NCI-H526 treated with DMSO at 0.1 percent for 48 hours (cell line): ENCODE measurements around the gene MAGIX.

Source experiments
- DNase-seq: peaks from one replicate; lab custom pipeline; 2025; lab: John Stamatoyannopoulos, UW

Gene MAGIX

DNA sequence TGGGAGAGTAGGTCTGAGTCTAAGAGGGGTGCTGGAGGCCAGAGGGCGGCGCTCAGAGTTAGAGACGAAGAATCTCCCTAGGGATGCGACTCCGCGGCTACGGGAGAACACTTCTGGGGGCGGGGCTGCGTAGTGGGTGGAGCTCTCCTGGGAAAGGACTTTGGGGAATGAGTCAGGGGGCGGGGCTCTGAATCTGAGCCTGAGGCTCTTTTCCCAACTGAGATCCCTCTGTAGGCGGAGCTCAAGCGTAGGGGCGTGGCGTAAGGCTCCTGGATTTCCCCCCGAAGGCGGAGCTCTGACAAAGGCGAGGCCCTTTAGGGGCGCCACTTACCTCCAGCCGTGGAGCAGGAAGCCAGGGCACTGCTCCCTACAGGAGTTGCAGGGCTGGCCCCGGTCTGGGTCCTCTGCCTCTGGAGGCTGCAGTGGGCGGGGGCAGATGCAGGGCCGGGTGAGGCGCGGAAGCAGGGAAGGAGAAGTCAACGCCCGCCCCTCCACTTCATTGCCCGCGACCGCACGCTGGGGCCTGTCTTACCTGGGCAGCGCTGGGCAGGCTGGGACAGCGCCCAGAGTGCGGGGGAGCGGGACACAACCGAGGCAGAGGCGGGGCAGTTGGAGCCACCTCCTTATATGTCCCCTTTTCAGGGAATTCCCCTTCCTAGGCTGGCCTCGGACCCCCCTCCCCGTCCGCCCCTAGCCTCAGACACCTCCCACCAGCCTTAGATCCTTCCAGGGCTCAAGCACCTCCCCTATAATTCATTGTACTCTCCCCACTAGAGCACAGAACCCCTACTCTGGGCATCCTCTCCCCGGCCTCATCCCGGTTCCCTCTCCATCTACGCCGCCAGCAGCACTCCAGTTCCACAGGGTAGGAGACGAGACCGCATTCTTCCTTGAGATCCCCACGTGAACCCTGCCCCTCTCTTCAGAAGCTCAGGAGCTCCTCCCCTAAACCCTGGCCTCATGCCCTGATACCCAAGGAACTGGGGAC is 22.0 kb downstream of the MAGIX start:
- peak; percentile 86 for DNase-seq

DNA sequence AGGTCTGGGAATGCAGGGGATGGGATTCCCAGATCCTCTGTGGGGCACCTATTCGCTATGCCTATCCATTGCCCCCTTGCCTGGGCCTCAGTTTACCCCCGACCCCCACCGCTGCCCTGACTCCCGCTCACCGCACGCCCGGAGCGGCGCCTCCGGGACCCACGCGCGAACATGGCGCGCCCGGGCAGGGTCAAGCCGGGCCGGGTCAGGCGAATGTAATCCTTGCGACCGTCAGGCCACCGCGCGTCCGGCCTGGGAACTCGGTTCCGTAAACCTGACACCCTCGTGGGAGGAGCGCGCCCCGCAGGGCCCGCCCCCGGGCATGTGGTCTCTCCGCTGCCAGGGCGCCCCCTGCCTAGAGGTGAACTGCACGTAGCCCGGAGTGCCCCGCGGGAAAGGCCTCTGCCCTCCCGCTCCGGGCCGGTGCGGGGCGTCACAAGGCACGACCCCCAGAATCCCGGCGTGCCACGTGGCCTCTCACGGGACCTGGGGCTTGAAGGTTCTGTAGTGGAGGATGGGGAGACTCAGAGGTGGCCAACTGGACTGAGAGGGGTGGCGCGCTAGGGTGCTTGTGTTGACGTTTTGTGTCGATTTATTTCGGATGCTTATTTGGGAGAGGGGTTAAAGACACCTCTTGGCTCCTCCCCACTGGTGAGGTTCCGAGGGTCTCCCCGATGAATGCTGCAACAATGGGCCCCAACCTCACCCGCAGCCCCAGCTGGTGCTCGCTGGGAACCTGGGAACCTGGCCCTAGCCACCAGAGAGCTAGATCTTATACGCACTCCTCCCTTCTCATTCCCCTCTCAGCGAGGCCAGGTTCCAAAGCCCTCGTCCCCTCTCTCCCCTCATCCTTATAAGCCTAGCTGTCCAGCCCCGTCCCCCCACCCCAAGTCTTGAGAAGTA is 23.8 kb downstream of the MAGIX start, which contains the start of gene PRICKLE3:
Gene PRICKLE3 (minus strand): TSS at position 249 of the 903 bp plus-strand sequence. CDS start 76 bp downstream, at position 173.
- peak; percentile 29 for DNase-seq

DNA sequence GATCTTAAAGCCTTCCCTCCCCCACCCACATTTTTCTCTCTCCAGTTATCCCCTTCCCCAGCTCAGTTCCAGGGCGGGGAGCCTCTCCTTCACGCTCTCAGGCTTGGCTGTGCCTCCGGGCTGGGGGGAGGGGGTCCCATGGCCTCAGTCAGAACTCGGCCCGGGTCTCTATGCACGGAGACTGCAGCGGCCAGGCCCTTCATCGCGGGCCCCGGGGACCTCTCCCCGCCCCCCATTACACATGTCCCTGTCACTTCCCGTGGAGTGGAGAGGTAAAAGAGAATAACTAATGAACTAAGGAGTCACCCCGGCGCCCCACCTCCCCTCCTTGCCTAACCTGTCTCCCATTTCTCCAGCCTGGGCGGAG is 24.5 kb downstream of the MAGIX start:
- DNase-seq, result no peak

DNA sequence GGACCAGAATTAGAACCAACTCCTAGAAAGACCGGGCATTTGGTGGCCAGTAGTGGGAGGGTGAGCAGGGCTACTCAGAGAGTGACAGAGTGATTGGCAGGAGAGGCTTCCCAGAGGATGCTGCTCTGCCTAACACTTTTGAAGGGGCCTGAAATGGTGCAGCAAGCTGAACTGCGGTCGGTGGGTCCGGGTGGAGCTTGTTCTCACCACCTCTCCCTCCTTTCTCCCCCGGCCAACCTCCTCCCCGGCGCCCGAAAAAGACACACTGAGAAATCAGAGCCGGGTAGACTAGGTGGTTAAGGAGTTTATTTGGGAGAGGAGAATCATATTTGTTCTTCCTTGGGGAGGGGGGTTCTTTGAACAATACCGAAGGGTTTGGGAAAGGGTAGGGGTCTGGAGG is 25.0 kb downstream of the MAGIX start:
- no peak for DNase-seq

DNA sequence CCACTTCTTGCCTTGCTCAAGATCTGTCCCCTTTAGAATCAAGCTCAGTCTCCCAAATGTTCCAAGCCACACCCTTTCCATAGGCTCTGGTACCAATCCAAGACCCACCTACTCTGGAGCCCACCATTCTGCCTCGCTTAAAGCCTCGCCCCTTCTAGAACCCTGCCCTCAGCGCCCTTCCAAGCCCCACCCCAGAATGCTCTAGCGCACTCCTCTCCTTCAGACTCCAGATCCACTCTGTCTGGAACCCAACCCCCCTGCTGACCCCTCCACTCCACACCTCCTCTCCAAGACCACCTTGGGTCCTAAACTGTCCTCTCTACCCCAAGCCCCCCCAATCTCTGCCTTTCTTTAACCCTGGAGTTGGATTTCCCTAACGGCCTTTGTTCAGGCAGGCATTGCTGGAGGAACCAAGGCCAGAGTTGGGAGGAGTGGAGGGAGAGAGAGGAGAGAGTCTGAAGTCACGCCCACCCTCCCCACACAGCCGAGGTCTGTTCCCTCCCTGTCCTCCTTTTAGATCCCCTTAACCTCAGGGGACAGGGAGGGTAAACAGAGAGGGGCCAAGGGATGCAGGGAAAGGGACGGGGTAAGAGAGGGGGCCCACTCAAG is 26.0 kb downstream of the MAGIX start:
- no peak for DNase-seq

DNA sequence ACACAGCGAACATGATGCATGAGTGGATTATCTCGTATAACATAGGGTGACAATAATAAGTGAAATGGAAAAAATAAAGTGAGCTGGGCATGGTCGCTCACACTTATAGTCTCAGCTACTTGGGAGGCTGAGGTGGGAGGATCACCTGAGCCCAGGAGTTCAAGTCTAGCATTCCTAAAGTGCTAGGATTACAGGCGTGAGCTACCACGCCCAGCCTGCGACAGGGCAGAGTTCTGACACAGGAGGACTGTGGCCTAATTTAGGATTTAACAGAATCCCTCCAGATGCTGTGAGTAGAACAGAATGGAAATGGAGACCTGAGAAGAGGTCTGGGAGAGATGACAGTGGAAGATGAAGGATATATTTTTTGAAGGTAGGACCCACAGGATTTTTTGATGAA is 27.0 kb downstream of the MAGIX start:
- DNase-seq, result no peak

DNA sequence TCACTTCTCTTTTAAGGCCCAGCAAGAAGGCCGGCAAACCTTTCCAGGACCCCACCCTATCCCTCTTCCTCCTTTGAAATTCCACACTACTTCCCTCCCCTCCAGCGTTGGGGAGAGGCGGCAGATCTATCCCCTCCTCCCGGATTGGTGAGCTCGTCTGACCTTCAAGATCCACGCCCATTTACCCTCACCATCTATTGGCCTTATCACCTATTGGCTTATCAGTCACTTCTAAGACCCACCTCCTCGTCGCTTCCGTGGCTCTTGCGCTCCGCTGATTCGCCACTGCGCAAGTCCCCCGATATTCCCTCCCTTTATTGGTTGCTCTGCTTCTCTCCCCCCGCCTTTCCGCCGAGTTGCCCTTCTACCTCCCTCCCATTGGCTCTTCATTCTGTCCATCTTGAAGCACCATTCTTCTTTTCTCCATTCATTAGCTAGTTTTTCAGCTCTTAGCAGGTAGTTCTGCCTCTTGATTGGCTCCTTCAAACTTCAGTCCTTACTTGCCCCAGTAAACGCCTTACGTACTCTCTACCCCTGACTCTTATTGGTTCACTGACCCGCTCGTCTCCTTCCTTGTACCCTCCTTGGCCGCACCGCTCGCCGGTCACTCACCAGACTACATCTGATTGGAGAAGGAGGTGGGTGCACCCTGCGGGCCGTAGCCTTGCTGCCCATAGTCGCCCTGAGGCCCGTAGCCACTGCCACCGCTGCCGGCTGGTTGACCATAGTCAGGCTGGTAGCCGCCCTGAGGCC is 28.4 kb downstream of the MAGIX start:
- DNase-seq, result peak; percentile 98

DNA sequence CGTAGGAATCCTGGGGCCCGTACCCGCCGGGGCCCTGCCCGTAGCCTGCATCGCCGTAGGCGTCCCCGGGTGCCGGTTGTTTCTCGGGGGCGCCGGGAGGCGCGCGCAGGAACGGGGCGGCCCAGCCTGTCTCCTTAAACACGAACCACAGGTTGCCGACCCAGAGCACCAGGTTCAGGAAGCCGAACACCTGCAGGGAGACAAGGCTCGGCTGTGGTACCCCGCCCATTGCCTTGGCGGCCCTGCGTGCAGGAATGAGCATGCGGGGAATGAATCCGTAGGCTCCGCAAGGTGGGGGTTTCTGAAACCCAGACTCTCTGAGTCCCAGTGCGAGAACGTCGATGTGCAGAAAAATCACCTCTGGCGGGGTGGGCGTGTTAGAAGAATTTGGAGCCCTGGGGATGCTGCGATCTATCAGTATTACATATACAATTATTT is 29.0 kb downstream of the MAGIX start:
- no peak for DNase-seq

DNA sequence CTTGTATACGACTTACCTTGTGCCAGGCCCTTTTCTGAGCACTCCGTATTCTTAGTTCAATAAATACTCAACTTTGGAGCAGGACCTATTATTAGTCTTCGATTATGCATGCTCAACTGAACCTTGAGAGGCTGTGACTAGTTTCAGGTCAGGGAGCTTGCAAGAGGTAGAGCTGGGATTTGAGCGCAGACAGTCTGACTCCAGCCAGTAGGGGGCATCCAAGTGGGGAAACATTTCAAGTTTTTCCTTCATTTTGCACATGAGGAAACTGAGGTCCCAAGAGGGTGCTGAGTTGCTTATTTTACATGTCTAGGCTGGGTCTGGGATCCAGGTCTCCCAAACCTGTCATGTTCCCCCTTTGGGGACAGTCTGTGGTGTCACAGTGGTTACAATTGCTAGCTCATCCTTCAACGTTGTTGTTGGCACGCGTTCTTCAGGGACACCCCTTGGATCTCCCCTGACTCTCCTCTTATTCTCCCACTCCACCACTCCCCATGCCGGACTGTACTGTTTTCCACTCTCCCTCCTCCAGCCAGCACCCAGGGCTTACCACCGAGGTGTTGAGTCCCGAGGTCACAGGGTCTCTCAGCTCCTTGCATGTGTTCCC is 30.3 kb downstream of the MAGIX start:
- DNase-seq, result no peak

DNA sequence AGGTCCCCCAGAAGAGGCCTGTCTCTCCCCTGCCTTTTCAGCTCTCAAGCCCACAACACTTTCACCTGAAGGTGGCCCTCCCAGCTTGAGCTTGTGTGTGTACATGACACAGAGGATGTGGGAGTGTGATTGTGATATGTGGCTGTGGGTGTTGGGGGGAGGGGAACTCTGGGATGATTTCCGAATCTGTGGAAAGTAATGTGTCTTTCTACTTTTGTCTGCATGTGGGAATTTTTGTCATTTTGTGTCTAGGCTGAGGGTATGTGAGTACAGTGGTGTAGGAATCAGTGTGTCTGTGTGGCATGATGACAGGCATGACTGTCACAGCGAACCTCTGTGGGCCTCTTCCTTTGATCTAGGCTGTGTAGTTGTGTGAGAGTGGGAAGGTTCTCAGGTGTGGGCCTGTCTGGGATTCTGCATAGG is 31.0 kb downstream of the MAGIX start:
- DNase-seq, result no peak

DNA sequence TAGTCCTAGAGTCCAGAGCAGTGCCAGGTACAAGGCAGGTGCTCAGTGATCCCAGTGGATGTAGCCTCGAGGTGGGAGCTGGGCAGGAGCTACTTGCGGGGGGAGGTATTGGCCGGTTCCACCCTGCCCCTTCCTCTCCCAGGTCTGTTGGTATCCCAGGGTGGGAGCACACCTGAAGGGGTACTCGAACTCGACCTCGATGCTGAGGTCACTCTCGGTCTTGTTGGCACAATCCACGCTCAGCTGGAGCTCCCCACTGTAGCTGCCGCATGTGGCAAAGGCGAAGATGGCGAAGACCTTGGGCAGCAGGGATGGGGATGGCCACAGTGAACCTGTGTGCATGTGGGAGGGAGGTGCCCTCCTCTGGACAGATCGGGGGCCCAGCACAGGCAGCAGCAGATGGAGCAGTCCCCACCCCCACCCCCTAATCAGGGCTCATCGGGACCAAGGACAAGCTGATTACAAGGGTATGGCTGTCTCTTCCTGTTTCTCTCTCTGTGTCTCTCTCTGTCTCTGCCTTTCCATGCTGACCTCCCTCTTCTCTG is 35.1 kb downstream of the MAGIX start:
- no peak for DNase-seq

DNA sequence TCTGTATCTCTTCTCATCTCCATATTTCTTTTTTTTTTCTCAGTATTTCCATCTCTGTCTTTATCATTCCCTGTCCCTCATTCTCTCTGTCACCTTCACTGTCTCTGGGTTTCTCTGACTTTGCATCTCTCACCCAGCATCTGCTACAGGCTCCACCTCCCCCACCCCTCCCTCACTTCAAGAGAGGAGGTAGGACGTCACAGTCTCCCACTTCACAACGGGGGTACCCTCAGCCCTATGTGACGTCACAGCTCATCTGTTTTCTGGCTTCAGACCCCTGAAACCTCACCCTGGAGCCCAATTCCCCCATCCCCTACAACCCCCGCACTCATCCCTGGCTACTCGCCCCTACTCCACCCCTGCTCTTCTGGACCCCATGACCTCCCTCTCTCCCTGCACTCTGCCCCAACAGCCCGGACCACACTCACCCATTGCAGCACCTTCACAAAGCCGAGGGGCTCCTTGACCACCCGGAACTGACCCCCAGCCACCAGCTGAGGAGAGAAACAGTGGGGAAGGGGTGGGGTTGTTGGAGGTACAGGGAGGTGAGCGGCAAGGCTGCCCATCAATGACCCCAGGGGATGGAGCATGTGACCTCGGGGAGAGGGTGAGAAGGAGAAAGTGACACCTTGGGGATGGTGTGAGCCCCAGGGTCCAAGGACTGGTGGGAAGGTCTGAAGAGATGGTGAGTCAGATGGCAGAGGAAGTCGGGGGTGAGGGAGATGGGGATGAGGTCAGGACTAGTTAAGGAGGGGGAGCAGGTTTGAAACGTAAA is 36.2 kb downstream of the MAGIX start:
- no peak for DNase-seq

DNA sequence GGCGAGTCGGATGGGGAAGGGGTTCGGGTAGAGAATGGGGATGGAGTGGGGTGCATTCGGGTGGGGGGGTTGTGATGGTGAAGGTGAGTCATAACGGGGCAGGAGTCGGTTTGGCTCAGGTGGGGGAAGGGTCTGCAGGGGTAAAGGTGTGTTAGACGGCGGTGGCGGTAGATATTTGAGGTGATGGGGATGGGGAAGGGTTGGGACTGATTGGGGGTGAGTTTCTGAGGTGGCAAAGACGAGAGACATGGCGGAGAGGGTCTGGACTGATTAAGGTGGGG is 36.7 kb downstream of the MAGIX start:
- no peak for DNase-seq

DNA sequence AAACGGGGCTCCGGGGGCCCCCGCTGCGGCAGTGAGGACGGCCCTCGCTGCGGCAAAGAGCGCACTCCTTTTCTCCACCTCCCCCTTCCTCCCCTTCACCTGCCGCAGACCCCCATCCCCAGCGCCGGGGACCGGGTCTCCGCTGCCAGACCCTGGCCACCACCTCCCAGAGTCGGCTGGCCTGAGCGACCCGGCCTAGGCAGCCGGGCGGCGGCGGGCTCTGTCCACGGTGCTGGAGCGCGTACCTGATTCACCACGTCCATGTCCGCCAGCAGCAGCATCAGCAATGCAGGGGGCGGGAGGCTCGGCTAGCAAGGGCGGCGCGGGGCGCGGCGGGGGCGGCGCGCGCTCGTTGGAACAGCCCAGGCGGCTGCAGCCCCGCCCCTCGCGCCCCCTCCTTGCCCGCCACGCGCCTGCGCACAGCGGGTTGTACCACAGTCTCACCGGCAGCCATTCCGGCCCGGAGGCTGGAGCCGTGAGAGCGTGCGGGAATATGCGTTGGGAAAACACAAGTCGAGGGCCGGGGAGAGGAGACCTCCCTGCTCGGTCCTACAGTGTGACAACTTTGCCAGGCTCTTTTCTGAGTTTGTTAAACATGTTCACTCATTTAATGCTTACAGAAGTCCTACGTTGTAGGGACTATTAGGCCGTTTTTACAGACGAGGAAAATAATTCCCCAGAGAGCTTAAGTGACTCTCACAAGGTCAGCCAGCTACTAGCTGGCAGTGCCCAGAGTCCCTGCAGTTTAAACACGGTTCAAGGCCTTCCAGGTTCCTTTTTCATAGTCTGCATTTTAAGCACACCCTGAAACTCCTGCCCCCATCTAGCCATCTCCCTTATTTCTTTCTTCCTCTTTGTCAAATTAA is 37.6 kb downstream of the MAGIX start, which contains the start of gene SYP:
Gene SYP (minus strand): TSS at position 288 of the 866 bp plus-strand sequence. CDS start 7 bp downstream, at position 281.
- DNase-seq, result peak; percentile 55

DNA sequence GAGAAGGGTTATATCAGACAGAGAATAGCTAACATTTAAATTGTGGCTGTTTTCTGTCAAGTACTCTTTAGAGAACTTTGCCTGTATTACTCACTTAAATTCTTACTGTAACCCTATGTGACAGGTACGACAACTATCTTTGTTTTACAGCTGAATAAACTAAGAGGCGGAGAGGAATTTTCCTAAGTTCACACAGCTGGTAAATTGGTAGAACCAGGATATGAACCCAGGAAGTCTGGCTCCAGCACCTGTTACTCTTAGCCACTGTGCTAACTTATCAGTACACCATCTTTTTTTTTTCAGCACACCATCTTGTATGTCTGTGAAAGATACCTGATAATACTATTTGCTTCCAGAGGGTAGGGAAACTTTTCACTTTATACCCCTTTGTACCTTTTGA is 39.5 kb downstream of the MAGIX start:
- peak; percentile 74 for DNase-seq

DNA sequence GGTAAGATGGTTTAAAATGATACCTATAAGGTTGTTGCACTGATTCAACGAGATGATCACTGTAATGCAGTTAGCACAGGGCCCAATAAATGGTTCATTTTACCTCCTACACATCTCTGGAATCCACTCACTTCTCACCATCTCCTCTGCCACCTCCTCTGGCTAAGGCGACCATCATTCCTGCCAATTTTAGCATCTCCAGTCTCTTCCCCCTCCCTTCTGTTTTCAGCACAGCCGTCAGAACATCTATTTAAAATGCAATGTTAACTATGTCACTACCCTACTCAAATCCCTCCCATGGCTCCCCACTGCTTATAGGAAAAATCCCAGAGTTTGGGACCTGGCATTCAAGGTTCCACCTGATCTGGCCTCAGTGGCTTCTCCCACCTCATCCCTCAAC is 41.0 kb downstream of the MAGIX start:
- DNase-seq, result no peak

DNA sequence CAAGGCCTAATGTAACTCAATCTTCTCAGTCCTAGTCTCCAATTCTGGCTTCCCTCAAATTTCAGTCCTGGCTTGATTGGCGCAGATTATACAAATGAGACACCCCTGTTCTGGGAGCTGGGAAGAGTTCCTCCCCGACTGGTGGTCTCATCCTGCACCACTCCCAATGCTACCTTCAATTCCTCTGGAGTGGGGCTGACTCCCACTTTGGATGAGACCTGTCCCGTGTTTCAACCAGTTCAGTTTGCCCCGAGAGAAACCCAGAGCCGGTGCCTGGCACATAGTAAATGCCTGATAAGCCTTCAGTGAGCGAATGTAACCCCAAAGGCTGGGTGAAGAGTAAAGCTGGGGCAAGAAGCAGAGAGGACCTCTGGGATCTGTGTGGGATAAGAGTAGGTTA is 41.5 kb downstream of the MAGIX start:
- no peak for DNase-seq

DNA sequence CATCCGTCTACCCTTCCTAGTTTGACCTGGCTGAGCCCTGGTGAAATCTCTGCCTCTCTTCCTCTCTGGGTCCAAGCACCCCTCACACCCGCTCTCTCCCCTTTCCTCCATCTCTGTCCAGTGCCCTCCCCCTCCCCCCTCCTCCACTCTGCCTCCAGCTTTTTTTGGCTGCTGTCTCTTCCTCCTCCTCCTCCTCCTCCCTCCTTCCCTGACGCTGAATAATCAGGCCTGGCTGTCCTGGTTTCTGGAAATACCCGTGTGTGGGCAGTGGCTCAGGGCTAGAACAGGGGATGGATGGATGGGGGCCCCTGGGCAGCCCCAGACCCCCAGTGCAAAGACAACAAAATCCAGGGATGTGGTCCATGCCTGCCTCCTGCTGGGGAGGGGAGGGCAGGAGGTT is 42.2 kb downstream of the MAGIX start:
- no peak for DNase-seq

DNA sequence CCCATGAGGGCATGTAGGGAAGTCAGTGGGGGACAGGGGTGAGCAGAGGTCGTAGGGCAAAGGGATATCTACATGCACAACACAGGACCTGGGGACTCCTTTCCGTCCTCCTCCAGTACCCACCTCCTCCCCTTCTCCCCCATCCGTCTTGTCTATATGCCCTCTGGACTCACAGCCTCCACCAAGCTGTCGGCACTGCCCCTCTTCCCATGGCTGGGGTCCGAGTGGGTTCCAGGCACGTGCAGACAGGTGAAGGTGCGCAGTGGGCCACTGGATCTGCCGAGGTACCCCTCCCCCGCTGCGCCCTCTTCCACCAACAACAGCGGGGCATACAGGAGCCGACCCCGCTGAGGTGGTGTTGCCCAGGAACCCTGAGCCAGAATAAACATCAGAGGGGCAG is 42.9 kb downstream of the MAGIX start:
- no peak for DNase-seq
